Measurements from ENCODE around the gene SAP25. TPM values are rescaled to one million over a fixed set of nuclear protein-coding genes. Genes with fewer than 3 reads are reported as not detected.

SAP25 gene
- total RNA-seq, 1 experiment from 2014 or later, result 4.4 TPM

GRCh38 chr7:100585511-100586265 lies 12.0 kb upstream of the SAP25 start, which contains the start of gene LRCH4 (continued):
- TF ChIP-seq CTCF (IDR thresholded peaks at IDR 0.05 in 2 of 3, conservative IDR thresholded peaks at IDR 0.05 in 1 of 3; ENCODE audit: borderline replicate concordance in 1 of 3, insufficient read depth in 1 of 3, low read depth in 2 of 3, low read length in 2 of 3) (0 out of 6 replicates have a peak, but pooled peaks of 1 of the 3 experiments have one; percentile 6), MAX (IDR thresholded peaks at IDR 0.05) (no peak)

- Histone ChIP-seq H3K27me3 (ENCODE audit: insufficient read depth, low read length) (no peaks in the 10 kb centered on the region), H4K20me1 (ENCODE audit: insufficient read depth) (no peaks in the 10 kb centered on the region), H3K79me2 (ENCODE audit: insufficient read depth, low read length) (peaks cover 11% of the 10 kb centered on the region; the same call in 1 of the 2 replicates), H3K27ac (ENCODE audit: low read depth, low read length) (peak overlapping the region; percentile 97), H3K4me3 (replicated peaks in 1 of 2; ENCODE audit: low read depth in 1 of 2, low read length in 2 of 2) (peak overlapping the region; percentile 71 to 87), H3K9me3 (ENCODE audit: control insufficient read depth in 1 of 2, insufficient read depth in 1 of 2, low read depth in 1 of 2, low read length in 2 of 2) (no peaks in the 10 kb centered on the region), H3K4me2 (ENCODE audit: low read length) (peak overlapping the region; percentile 88), H3K4me1 (ENCODE audit: control insufficient read depth in 1 of 2, insufficient read depth in 2 of 2, low read length in 2 of 2) (peaks cover 2 to 22% of the 10 kb centered on the region in 2 experiments; a peak in 3 of 4 replicates), H2AFZ (ENCODE audit: low read depth, low read length, poor library complexity, severe bottlenecking) (no peak overlapping the region), H3K9ac (ENCODE audit: low read length) (peak overlapping the region; percentile 91), H3K9me2 (ENCODE audit: insufficient read depth) (no peaks in the 10 kb centered on the region), H3K36me3 (ENCODE audit: control insufficient read depth in 1 of 2, insufficient read depth in 2 of 2, low read length in 2 of 2) (peaks cover 5 to 8% of the 10 kb centered on the region in 2 experiments; a peak in 3 of 4 replicates)
- BruUV-seq (replicated peaks), result TSS peak; percentile 52
- ChIA-PET RAD21 (ENCODE audit: low non-redundant PET in 1 of 2, low total read pairs in 2 of 2, uncharacterized antibody in 2 of 2, unreplicated experiment in 2 of 2) (interaction anchor here in 1 of 2 experiments (0.6 kb wide), 1 partner anchor 71 kb away, joined by 4 read pairs; no protein-coding TSS in a partner anchor), CTCF (interaction anchor here (0.5 to 2.9 kb wide), 7 partner anchors 20 to 493 kb away, joined by 3 to 12 read pairs (median 6); partner anchors contain the start of genes MOSPD3, POP7 and SPACDR), POLR2A (interaction anchor here (1.4 to 2.3 kb wide), 5 partner anchors 8 to 156 kb away, joined by 9 to 23 read pairs (median 15); partner anchors contain the start of genes MEPCE, MOSPD3, POP7 and ZCWPW1)
- DNase-seq (ENCODE audit: low read depth, low spot score) (no peak), ATAC-seq (no peak)
- intact Hi-C loops (cut with micrococcal nuclease), result no loop called here
- TF ChIP-seq ELF1 (IDR thresholded peaks at IDR 0.05; ENCODE audit: borderline replicate concordance, low read depth) (no peak), MAX (IDR thresholded peaks at IDR 0.05) (no peak), SIN3A (IDR thresholded peaks at IDR 0.05; ENCODE audit: low read depth) (no peak), ZNF274 (IDR thresholded peaks at IDR 0.05; ENCODE audit: low read depth, low read length) (no peak), SRF (IDR thresholded peaks at IDR 0.05; ENCODE audit: low read depth) (no peak), ZBTB33 (IDR thresholded peaks at IDR 0.05; ENCODE audit: extremely low read depth, insufficient replicate concordance, low read length) (no peak), CTCF (IDR thresholded peaks at IDR 0.05 in 2 of 3, conservative IDR thresholded peaks at IDR 0.05 in 1 of 3; ENCODE audit: borderline replicate concordance in 1 of 3, insufficient read depth in 1 of 3, low read depth in 2 of 3, low read length in 2 of 3) (no peak), TCF7L2 (IDR thresholded peaks at IDR 0.05; ENCODE audit: borderline replicate concordance, extremely low read depth, insufficient read depth, insufficient read length) (no peak), EZH2 (IDR thresholded peaks at IDR 0.05) (no peak), FOSL1 (IDR thresholded peaks at IDR 0.05; ENCODE audit: low read depth) (no peak), EGR1 (IDR thresholded peaks at IDR 0.05; ENCODE audit: low read depth) (no peak), RAD21 (IDR thresholded peaks at IDR 0.05; ENCODE audit: low read depth) (no peak), CBX3 (IDR thresholded peaks at IDR 0.05; ENCODE audit: low read depth) (no peak)
These were observed 11.2 kb upstream of the SAP25 start for GRCh38 chr7:100584683-100585510.

Measured in HCT116 (cell line).